ENCODE results near the gene LRP11.
"Not testable (repeated sequence)": the region's sequence is repeated elsewhere in the genome, so short reads cannot be mapped to it uniquely, and the experiment has no call there.

LRP11 gene

GRCh38 chr6:149848343-149848742 lies 15.8 kb downstream of the LRP11 start:
- DNase-seq (ENCODE audit: low read depth in 2 of 2) = not testable (repeated sequence)

GRCh38 chr6:149847939-149848267 lies 16.3 kb downstream of the LRP11 start:
- no peak for DNase-seq (ENCODE audit: low read depth in 2 of 2)

GRCh38 chr6:149846321-149846720 lies 17.8 kb downstream of the LRP11 start:
- DNase-seq (ENCODE audit: low read depth in 2 of 2) = no peak

- DNase-seq (ENCODE audit: low read depth in 2 of 2) = no peak
These were observed 18.6 kb downstream of the LRP11 start for GRCh38 chr6:149845549-149845948.

- no peak for DNase-seq (ENCODE audit: low read depth in 2 of 2)
These were observed 19.7 kb downstream of the LRP11 start for GRCh38 chr6:149844480-149844879.

- not testable (repeated sequence) for DNase-seq (ENCODE audit: low read depth in 2 of 2)
These were observed 20.1 kb downstream of the LRP11 start for GRCh38 chr6:149844036-149844435.

- no peak for DNase-seq (ENCODE audit: low read depth in 2 of 2)
These were observed 21.0 kb downstream of the LRP11 start for GRCh38 chr6:149843051-149843633.

- DNase-seq (ENCODE audit: low read depth in 2 of 2) = no peak
These were observed 21.8 kb downstream of the LRP11 start for GRCh38 chr6:149842331-149842730.

GRCh38 chr6:149840345-149841075 lies 23.6 kb downstream of the LRP11 start:
- DNase-seq (ENCODE audit: low read depth in 2 of 2) = no peak

- DNase-seq (ENCODE audit: low read depth in 2 of 2) = peak in 1 of 2 donors; percentile 40
These were observed 29.4 kb downstream of the LRP11 start for GRCh38 chr6:149834513-149835481.

GRCh38 chr6:149833651-149834050 lies 30.5 kb downstream of the LRP11 start:
- no peak for DNase-seq (ENCODE audit: low read depth in 2 of 2)

- no peak for DNase-seq (ENCODE audit: low read depth in 2 of 2)
These were observed 32.8 kb downstream of the LRP11 start for GRCh38 chr6:149831308-149831820.

GRCh38 chr6:149830731-149831307 lies 33.3 kb downstream of the LRP11 start:
- no peak for DNase-seq (ENCODE audit: low read depth in 2 of 2)

GRCh38 chr6:149825292-149825691 lies 38.9 kb downstream of the LRP11 start:
- no peak for DNase-seq (ENCODE audit: low read depth in 2 of 2)

GRCh38 chr6:149823013-149823412 lies 41.1 kb downstream of the LRP11 start:
- DNase-seq (ENCODE audit: low read depth in 2 of 2) = no peak

GRCh38 chr6:149821492-149821891 lies 42.7 kb downstream of the LRP11 start:
- no peak for DNase-seq (ENCODE audit: low read depth in 2 of 2)

- DNase-seq (ENCODE audit: low read depth in 2 of 2) = no peak
These were observed 43.7 kb downstream of the LRP11 start for GRCh38 chr6:149820506-149820905.

GRCh38 chr6:149815788-149816187 lies 48.4 kb downstream of the LRP11 start:
- DNase-seq (ENCODE audit: low read depth in 2 of 2) = no peak

- no peak for DNase-seq (ENCODE audit: low read depth in 2 of 2)
These were observed 50.8 kb downstream of the LRP11 start for GRCh38 chr6:149813351-149813750.

GRCh38 chr6:149809798-149810197 lies 54.4 kb downstream of the LRP11 start:
- no peak for DNase-seq (ENCODE audit: low read depth in 2 of 2)

GRCh38 chr6:149806127-149806526 lies 58.0 kb downstream of the LRP11 start:
- DNase-seq (ENCODE audit: low read depth in 2 of 2) = no peak

GRCh38 chr6:149783551-149783950 lies 80.6 kb downstream of the LRP11 start:
- no peak for DNase-seq (ENCODE audit: low read depth in 2 of 2)

All from stimulated activated CD8-positive, alpha-beta memory T cell treated with anti-CD3 and anti-CD28 coated beads, Interleukin-15, amount 100 ng/mL, for 4 hours (primary cell).